Common myeloid progenitor, CD34-positive (primary cell): Measurements from ENCODE around the gene VPS33A.

Experiments used
- CTCF ChIA-PET: fragments of 350-600 bp; sonication (Branson Sonifier 250); formaldehyde crosslinking; loops from one replicate; lab custom pipeline; 2021; ENCODE audit warnings: antibody characterized with exemption; lab: Charles Lee
- POLR2A ChIA-PET: fragments of 350-600 bp; sonication (Branson Sonifier 250); formaldehyde crosslinking; loops from one replicate; lab custom pipeline; 2021; ENCODE audit warnings: antibody characterized with exemption; lab: Charles Lee
- DNase-seq, 3 donors: peaks; one replicate each; pipeline versions ENCODE4 v3.0.0 to v3.0.0-alpha.2; 2013
- H3K27ac ChIP-seq, 2 experiments: 1 replicate in 1 of 2; 2 replicates in 1 of 2; pipeline ENCODE4 v1.7.0; 2013; ENCODE audit warnings: inconsistent platforms in 2 of 2, low read length in 2 of 2, mild to moderate bottlenecking in 2 of 2, low read depth in 1 of 2, moderate library complexity in 1 of 2; ENCODE audit not compliant: severe bottlenecking in 2 of 2, insufficient read depth in 1 of 2, poor library complexity in 1 of 2
- H3K27me3 ChIP-seq, 5 experiments: replicated peaks in 2 of 5; 1 replicate in 3 of 5; 2 replicates in 2 of 5; pipeline versions ENCODE4 v1.6.1 to v1.7.0; 2013; ENCODE audit warnings: low read length in 4 of 5, mild to moderate bottlenecking in 2 of 5, moderate library complexity in 2 of 5, inconsistent platforms in 1 of 5; ENCODE audit not compliant: insufficient read depth in 5 of 5, control insufficient read depth in 4 of 5
- H3K36me3 ChIP-seq, 4 experiments: 1 replicate in 2 of 4; 2 replicates in 2 of 4; pipeline versions ENCODE4 v1.6.1 to v1.7.0; 2013; ENCODE audit warnings: low read length in 3 of 4, control low read depth in 1 of 4, mild to moderate bottlenecking in 1 of 4; ENCODE audit not compliant: control insufficient read depth in 4 of 4, insufficient read depth in 4 of 4
- H3K4me1 ChIP-seq, 4 experiments: 1 replicate in 3 of 4; 2 replicates in 1 of 4; pipeline versions ENCODE4 v1.6.1 to v1.7.1; 2013; ENCODE audit warnings: low read length in 3 of 4, mild to moderate bottlenecking in 3 of 4, control low read depth in 1 of 4, inconsistent platforms in 1 of 4, moderate library complexity in 1 of 4; ENCODE audit not compliant: control insufficient read depth in 4 of 4, insufficient read depth in 4 of 4; ENCODE audit errors: control extremely low read depth in 1 of 4
- H3K4me3 ChIP-seq, 7 experiments: 1 replicate in 4 of 7; 2 replicates in 3 of 7; pipeline versions ENCODE4 v1.5.1 to v1.7.0; 2013; ENCODE audit warnings: mild to moderate bottlenecking in 7 of 7, low read length in 6 of 7, moderate library complexity in 6 of 7, inconsistent platforms in 2 of 7, low read depth in 2 of 7, control low read depth in 1 of 7; ENCODE audit not compliant: insufficient read depth in 4 of 7, control insufficient read depth in 1 of 7; ENCODE audit errors: extremely low read depth in 1 of 7
- H3K9me3 ChIP-seq, 5 experiments: 1 replicate in 4 of 5; 2 replicates in 1 of 5; pipeline versions ENCODE4 v1.6.1 to v1.7.1; 2013; ENCODE audit warnings: low read length in 4 of 5, mild to moderate bottlenecking in 2 of 5, inconsistent platforms in 1 of 5, low read depth in 1 of 5, moderate library complexity in 1 of 5; ENCODE audit not compliant: control insufficient read depth in 4 of 5, insufficient read depth in 2 of 5; ENCODE audit errors: control extremely low read depth in 1 of 5
- WGBS: methylation state at CpG from one replicate; pipeline ENCODE4 v1.1.5; 2013; ENCODE audit not compliant: insufficient coverage; 5-methylcytosine and 5-hydroxymethylcytosine counted together

The VPS33A gene

DNA sequence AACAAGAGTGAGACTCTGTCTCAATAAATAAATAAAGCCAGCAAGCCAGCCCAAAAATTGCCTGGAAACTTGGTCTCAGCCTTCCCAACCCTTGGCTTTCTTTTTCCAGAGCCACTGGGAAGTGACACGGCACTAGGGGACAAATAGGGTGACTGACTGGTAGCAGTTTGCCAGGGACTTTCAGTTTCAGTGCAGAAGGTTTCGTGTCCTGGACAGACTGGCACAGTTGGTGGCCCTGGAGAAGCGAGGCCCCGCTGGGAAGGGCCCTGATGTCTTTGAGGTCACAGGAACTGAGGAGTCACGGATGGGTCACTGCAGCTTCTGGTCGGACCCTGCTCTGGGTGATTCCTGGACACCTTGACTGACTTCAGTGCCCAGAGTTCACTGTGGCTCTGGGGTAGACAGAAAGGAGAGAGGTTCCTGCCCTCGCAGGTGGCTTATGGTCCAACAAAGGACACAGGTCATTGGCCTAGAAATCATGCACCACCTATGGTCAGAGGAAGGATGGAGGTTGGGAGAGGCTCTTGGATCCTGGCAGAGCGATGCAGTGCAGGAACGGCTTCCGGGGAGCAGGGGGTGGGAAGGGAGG is 80.7 kb downstream of the VPS33A start:
- Histone ChIP-seq H3K4me3 (no peak overlapping the region), H3K4me1 (peaks cover 0 to 20% (median 19%) of the 10 kb centered on the region in 4 experiments), H3K36me3 (no peaks in the 10 kb centered on the region), H3K9me3 (no peaks in the 10 kb centered on the region), H3K27ac (no peak overlapping the region), H3K27me3 (no peaks in the 10 kb centered on the region)
- POLR2A ChIA-PET: no interaction called here
- CTCF ChIA-PET: interaction anchor here (1.1 kb wide), 1 partner anchor 53 kb away, joined by 3 read pairs; no protein-coding TSS in a partner anchor
- DNase-seq: no peak
- 100% methylated on average over 7 of the region's 10 CpGs for WGBS

- no peaks in the 10 kb centered on the region for H3K9me3 ChIP-seq
- H3K4me1 ChIP-seq: peaks cover 0 to 20% (median 19%) of the 10 kb centered on the region in 4 experiments
- no peak for DNase-seq
- no peaks in the 10 kb centered on the region for H3K36me3 ChIP-seq
- ChIA-PET POLR2A (no interaction called here), CTCF (interaction anchor here (1.1 kb wide), 1 partner anchor 53 kb away, joined by 3 read pairs; no protein-coding TSS in a partner anchor)
- H3K4me3 ChIP-seq: no peak overlapping the region
- H3K27me3 ChIP-seq: no peaks in the 10 kb centered on the region
- WGBS: 95% methylated on average over 5 of the region's 7 CpGs
- no peak overlapping the region for H3K27ac ChIP-seq
These were observed 81.2 kb downstream of the VPS33A start for GRCh38 chr12:122185079-122185478.

- peak; percentile 39 to 61 (median 54) for DNase-seq
- H3K4me1 ChIP-seq: peaks cover 0 to 20% (median 19%) of the 10 kb centered on the region in 4 experiments
- no peaks in the 10 kb centered on the region for H3K27me3 ChIP-seq
- no peaks in the 10 kb centered on the region for H3K36me3 ChIP-seq
- POLR2A ChIA-PET: no interaction called here
- WGBS: 15% methylated on average over 15 of the region's 18 CpGs
- H3K27ac ChIP-seq: no peak overlapping the region
- H3K4me3 ChIP-seq: peak overlapping the region in 1 of 7 experiments; percentile 37
- CTCF ChIA-PET: interaction anchor here (0.9 kb wide), 1 partner anchor 268 kb away, joined by 3 read pairs; no protein-coding TSS in a partner anchor
- H3K9me3 ChIP-seq: no peaks in the 10 kb centered on the region
These were observed 81.8 kb downstream of the VPS33A start for GRCh38 chr12:122184517-122184916.

DNA sequence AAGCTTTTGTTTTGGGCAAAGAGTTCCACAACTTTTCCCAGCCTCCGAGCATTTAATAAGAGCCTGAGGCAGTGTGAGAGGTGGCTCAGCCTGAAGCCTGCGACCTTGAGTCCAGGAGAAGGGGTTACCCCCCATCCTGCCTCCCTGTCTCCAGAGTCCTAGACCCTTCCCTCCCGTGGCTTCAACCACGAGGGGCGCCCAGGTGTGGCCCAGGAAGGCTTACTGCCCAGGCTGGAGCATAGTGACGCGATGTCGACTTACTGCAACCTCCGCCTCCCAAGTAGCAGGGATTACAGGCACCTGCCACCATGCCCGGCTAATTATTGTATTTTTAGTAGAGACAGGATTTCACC is 82.7 kb downstream of the VPS33A start:
- DNase-seq: no peak
- no peaks in the 10 kb centered on the region for H3K9me3 ChIP-seq
- ChIA-PET POLR2A (interaction anchor here (0.6 kb wide), 1 partner anchor 330 kb away, joined by 3 read pairs; no protein-coding TSS in a partner anchor), CTCF (interaction anchor here (1.2 kb wide), 1 partner anchor 14 kb away, joined by 3 read pairs; no protein-coding TSS in a partner anchor)
- peak overlapping the region in 5 of 7 experiments; percentile 61 to 80 (median 73) for H3K4me3 ChIP-seq
- H3K27ac ChIP-seq: no peak overlapping the region
- peaks cover 0 to 20% (median 19%) of the 10 kb centered on the region in 4 experiments for H3K4me1 ChIP-seq
- no peaks in the 10 kb centered on the region for H3K27me3 ChIP-seq
- 91% methylated on average over 7 of the region's 10 CpGs for WGBS
- no peaks in the 10 kb centered on the region for H3K36me3 ChIP-seq

- peak within 1 kb of the TSS; percentile 44 to 80 (median 65) for H3K4me3 ChIP-seq
- peaks cover 0 to 20% (median 19%) of the 10 kb centered on the region in 4 experiments for H3K4me1 ChIP-seq
- no peaks in the 10 kb centered on the region for H3K27me3 ChIP-seq
- 2% methylated on average over 63 of the region's 63 CpGs for WGBS
- POLR2A ChIA-PET: interaction anchor here (0.6 kb wide), 1 partner anchor 330 kb away, joined by 3 read pairs; no protein-coding TSS in a partner anchor
- H3K36me3 ChIP-seq: no peaks in the 10 kb centered on the region
- H3K27ac ChIP-seq: no peak within 1 kb of the TSS
- H3K9me3 ChIP-seq: no peaks in the 10 kb centered on the region
- peak; percentile 35 to 80 (median 67) for DNase-seq
- CTCF ChIA-PET: interaction anchor here (1.2 kb wide), 1 partner anchor 14 kb away, joined by 3 read pairs; no protein-coding TSS in a partner anchor
These were observed 83.3 kb downstream of the VPS33A start, which contains the start of gene LRRC43 for GRCh38 chr12:122182887-122183587. Gene LRRC43 (plus strand): TSS chr12:122183123. CDS start chr12:122183145, 22 bp downstream.
